ENCODE results near the gene SLC4A7.
A peak's percentile ranks its signal among the peaks of the same experiment; 100 is the strongest.

The SLC4A7 gene

DNA sequence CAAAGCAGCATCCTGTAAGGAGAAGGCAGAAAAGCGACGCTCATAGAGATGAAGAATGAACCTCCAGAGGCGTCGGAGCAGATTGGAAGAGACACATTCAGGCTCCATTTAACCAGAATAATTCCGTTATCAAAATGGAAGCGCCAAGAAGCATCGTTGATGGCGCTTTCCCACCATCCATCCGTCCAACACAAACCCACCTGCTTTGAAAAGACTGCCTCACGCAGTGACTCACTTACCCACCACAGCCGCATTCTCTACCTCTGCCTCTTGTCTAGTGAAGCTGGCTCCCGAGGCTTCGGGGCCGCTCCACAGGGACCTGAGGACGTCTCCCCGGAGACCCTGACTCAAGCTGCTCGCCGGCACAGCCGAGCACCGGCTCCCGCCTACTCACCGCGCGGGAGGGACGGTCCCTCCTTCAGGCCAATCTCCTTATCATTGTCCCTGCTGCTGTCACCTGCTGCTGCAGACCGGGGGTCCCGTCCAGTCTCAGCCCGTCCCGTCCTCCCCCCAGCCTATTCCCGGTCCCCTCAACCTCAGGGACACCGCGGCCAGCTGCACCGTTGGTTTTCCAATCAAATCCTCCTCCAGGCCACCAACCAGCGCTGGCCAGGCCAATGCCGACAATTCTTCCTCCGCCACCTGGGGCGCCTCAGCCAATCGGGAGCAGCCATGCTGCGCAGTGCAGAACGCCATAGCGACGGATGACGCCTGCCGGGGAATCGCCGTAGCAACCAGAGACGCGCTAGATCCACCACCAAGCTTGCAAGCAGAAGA is 115.2 kb downstream of the SLC4A7 start, which contains the start of gene NEK10:
Gene NEK10, minus strand, starts transcription at position 553 of the 777 bp plus-strand sequence. CDS start 16,501 bp downstream, outside the sequence.
- Histone ChIP-seq H3K79me1 (ENCODE audit: low read length) (no peaks in the 10 kb centered on the region), H3K4me1 (ENCODE audit: control insufficient read depth in 1 of 2, insufficient read depth in 2 of 2, low read length in 2 of 2) (peaks cover 0 to 2% of the 10 kb centered on the region in 2 experiments)
- DNase-seq: peak; percentile 94 to 95

GRCh38 chr3:27366062-27366591 is 118.1 kb downstream of the SLC4A7 start:
- no peak overlapping the region for H2BK12ac ChIP-seq (ENCODE audit: low read length)
- no peaks in the 10 kb centered on the region for H3K36me3 ChIP-seq (ENCODE audit: control insufficient read depth in 1 of 2, insufficient read depth in 2 of 2, low read length in 2 of 2)
- no peak overlapping the region for H3K4ac ChIP-seq (ENCODE audit: low read depth, low read length)
- no peak overlapping the region for H3K9ac ChIP-seq (ENCODE audit: low read length)
- whole genome bisulfite sequencing (ENCODE audit: extremely low coverage, insufficient coverage, insufficient read length): no CpG with 5 or more reads among the region's 1 CpG
- no peak for DNase-seq
- H3K79me1 ChIP-seq (ENCODE audit: low read length): no peaks in the 10 kb centered on the region
- H3K4me1 ChIP-seq (ENCODE audit: control insufficient read depth in 1 of 2, insufficient read depth in 2 of 2, low read length in 2 of 2): peaks cover 0 to 2% of the 10 kb centered on the region in 2 experiments
- H3K23ac ChIP-seq (ENCODE audit: low read length): no peak overlapping the region
- H2BK5ac ChIP-seq (ENCODE audit: low read depth, low read length, poor library complexity): no peak overlapping the region
- no peak overlapping the region for H4K91ac ChIP-seq (ENCODE audit: low read depth, low read length)
- H3K14ac ChIP-seq (ENCODE audit: low read length): no peak overlapping the region
- no peak overlapping the region for H3K4me3 ChIP-seq (ENCODE audit: low read depth, low read length)
- no peak overlapping the region for H2AFZ ChIP-seq (ENCODE audit: insufficient read depth, low read length, poor library complexity)
- no peak overlapping the region for H2AK5ac ChIP-seq (ENCODE audit: low read length)
- H3K18ac ChIP-seq (ENCODE audit: low read length): no peak overlapping the region
- H3K27me3 ChIP-seq (ENCODE audit: insufficient read depth, low read length): no peaks in the 10 kb centered on the region
- no peaks in the 10 kb centered on the region for H3K9me3 ChIP-seq (ENCODE audit: insufficient read depth, low read depth, low read length)
- H3K4me2 ChIP-seq (ENCODE audit: low read length): no peak overlapping the region
- H3K79me2 ChIP-seq (ENCODE audit: control insufficient read depth, insufficient read depth, low read length, poor library complexity): no peaks in the 10 kb centered on the region
- no peak overlapping the region for H4K8ac ChIP-seq (ENCODE audit: low read depth, low read length)
- no peak overlapping the region for H2BK120ac ChIP-seq (ENCODE audit: insufficient read depth, low read length, poor library complexity)
- H4K12ac ChIP-seq (ENCODE audit: low read depth, low read length): no peak overlapping the region
- no peak overlapping the region for H3K27ac ChIP-seq (ENCODE audit: low read depth, low read length)

More for the DNA sequence above, 115.2 kb downstream of the SLC4A7 start, which contains the start of gene NEK10:
- Histone ChIP-seq H4K12ac (ENCODE audit: low read depth, low read length) (no peak within 1 kb of the TSS), H3K23ac (ENCODE audit: low read length) (no peak within 1 kb of the TSS), H3K18ac (ENCODE audit: low read length) (no peak within 1 kb of the TSS), H3K79me2 (ENCODE audit: control insufficient read depth, insufficient read depth, low read length, poor library complexity) (no peaks in the 10 kb centered on the region), H2AK5ac (ENCODE audit: low read length) (no peak within 1 kb of the TSS), H3K4me3 (ENCODE audit: low read depth, low read length) (peak within 1 kb of the TSS; percentile 80), H3K36me3 (ENCODE audit: control insufficient read depth in 1 of 2, insufficient read depth in 2 of 2, low read length in 2 of 2) (no peaks in the 10 kb centered on the region), H3K27me3 (ENCODE audit: insufficient read depth, low read length) (no peaks in the 10 kb centered on the region), H3K9me3 (ENCODE audit: insufficient read depth, low read depth, low read length) (no peaks in the 10 kb centered on the region), H2AFZ (ENCODE audit: insufficient read depth, low read length, poor library complexity) (peak within 1 kb of the TSS; percentile 84), H4K91ac (ENCODE audit: low read depth, low read length) (no peak within 1 kb of the TSS), H2BK120ac (ENCODE audit: insufficient read depth, low read length, poor library complexity) (no peak within 1 kb of the TSS), H2BK5ac (ENCODE audit: low read depth, low read length, poor library complexity) (no peak within 1 kb of the TSS), H3K9ac (ENCODE audit: low read length) (no peak within 1 kb of the TSS), H3K14ac (ENCODE audit: low read length) (no peak within 1 kb of the TSS), H3K4me2 (ENCODE audit: low read length) (peak within 1 kb of the TSS; percentile 89), H2BK12ac (ENCODE audit: low read length) (no peak within 1 kb of the TSS), H3K27ac (ENCODE audit: low read depth, low read length) (no peak within 1 kb of the TSS), H4K8ac (ENCODE audit: low read depth, low read length) (no peak within 1 kb of the TSS), H3K4ac (ENCODE audit: low read depth, low read length) (no peak within 1 kb of the TSS)
- no CpG with 5 or more reads among the region's 48 CpGs for WGBS (ENCODE audit: extremely low coverage, insufficient coverage, insufficient read length)

DNA sequence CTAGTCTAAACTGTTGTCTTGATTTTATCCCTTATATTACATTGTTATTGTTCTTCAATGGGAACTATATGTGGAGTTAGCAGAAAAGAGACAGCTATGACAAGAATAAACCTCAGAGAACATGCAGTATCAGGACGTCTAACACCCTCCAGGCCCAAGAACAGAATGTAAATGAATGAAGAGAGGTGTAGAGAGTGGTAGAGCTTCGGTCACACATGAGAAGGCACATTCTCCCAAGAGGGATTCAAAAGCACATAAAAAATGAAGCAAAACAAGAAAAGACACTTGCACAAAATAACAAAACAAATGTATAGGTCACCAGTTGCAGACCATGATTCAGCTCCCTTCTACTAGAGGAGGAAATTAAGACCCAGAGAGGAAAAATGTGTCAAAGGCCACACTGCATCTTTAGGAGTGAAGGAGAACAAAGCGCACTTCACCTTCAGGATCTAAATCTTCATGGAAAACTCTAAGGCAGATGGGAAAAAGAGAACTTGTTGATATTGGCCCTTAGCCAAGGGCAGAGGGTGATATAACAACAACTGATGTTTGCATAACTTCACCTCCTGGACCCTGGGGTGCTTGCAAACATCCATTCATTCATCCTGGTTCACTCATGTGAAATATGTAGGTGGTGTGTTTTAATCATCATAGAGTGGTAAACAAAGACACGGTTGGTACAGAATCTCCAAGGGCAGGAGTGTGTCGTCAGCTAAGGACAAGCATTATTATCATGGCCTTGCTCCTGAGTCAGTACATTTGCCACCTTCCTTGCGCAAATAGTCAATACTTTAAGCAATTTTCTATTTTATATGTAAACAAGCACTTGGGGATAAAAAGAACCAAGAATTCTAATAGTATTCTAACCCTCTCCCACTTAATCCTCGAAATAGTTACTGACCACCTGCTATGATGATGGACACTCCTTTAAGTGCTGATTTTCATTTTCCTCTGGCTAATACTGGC is 123.8 kb downstream of the SLC4A7 start:
- H3K18ac ChIP-seq (ENCODE audit: low read length): no peak overlapping the region
- H2AFZ ChIP-seq (ENCODE audit: insufficient read depth, low read length, poor library complexity): no peak overlapping the region
- WGBS (ENCODE audit: extremely low coverage, insufficient coverage, insufficient read length): no CpG with 5 or more reads among the region's 7 CpGs
- no peak overlapping the region for H4K91ac ChIP-seq (ENCODE audit: low read depth, low read length)
- no peaks in the 10 kb centered on the region for H3K4me1 ChIP-seq (ENCODE audit: control insufficient read depth in 1 of 2, insufficient read depth in 2 of 2, low read length in 2 of 2)
- no peak overlapping the region for H3K9ac ChIP-seq (ENCODE audit: low read length)
- no peak overlapping the region for H3K4ac ChIP-seq (ENCODE audit: low read depth, low read length)
- H3K79me1 ChIP-seq (ENCODE audit: low read length): no peaks in the 10 kb centered on the region
- no peak overlapping the region for H3K23ac ChIP-seq (ENCODE audit: low read length)
- H2BK12ac ChIP-seq (ENCODE audit: low read length): no peak overlapping the region
- H4K12ac ChIP-seq (ENCODE audit: low read depth, low read length): no peak overlapping the region
- no peak overlapping the region for H3K4me3 ChIP-seq (ENCODE audit: low read depth, low read length)
- no peak overlapping the region for H2AK5ac ChIP-seq (ENCODE audit: low read length)
- no peak overlapping the region for H3K27ac ChIP-seq (ENCODE audit: low read depth, low read length)
- no peaks in the 10 kb centered on the region for H3K79me2 ChIP-seq (ENCODE audit: control insufficient read depth, insufficient read depth, low read length, poor library complexity)
- no peak overlapping the region for H2BK120ac ChIP-seq (ENCODE audit: insufficient read depth, low read length, poor library complexity)
- H3K27me3 ChIP-seq (ENCODE audit: insufficient read depth, low read length): no peaks in the 10 kb centered on the region
- H3K9me3 ChIP-seq (ENCODE audit: insufficient read depth, low read depth, low read length): no peaks in the 10 kb centered on the region
- H2BK5ac ChIP-seq (ENCODE audit: low read depth, low read length, poor library complexity): no peak overlapping the region
- no peak overlapping the region for H4K8ac ChIP-seq (ENCODE audit: low read depth, low read length)
- no peaks in the 10 kb centered on the region for H3K36me3 ChIP-seq (ENCODE audit: control insufficient read depth in 1 of 2, insufficient read depth in 2 of 2, low read length in 2 of 2)
- no peak overlapping the region for H3K14ac ChIP-seq (ENCODE audit: low read length)
- no peak for DNase-seq
- no peak overlapping the region for H3K4me2 ChIP-seq (ENCODE audit: low read length)

- WGBS (ENCODE audit: extremely low coverage, insufficient coverage, insufficient read length): no CpG with 5 or more reads among the region's 3 CpGs
- no peak overlapping the region for H2AFZ ChIP-seq (ENCODE audit: insufficient read depth, low read length, poor library complexity)
These were observed 125.8 kb downstream of the SLC4A7 start for GRCh38 chr3:27358372-27358771.

More at GRCh38 chr3:27358372-27358771, 125.8 kb downstream of the SLC4A7 start:
- DNase-seq: no peak
- no peak overlapping the region for H3K14ac ChIP-seq (ENCODE audit: low read length)
- no peaks in the 10 kb centered on the region for H3K9me3 ChIP-seq (ENCODE audit: insufficient read depth, low read depth, low read length)
- no peaks in the 10 kb centered on the region for H3K27me3 ChIP-seq (ENCODE audit: insufficient read depth, low read length)
- H3K79me2 ChIP-seq (ENCODE audit: control insufficient read depth, insufficient read depth, low read length, poor library complexity): no peaks in the 10 kb centered on the region
- no peak overlapping the region for H3K4me3 ChIP-seq (ENCODE audit: low read depth, low read length)
- no peak overlapping the region for H4K8ac ChIP-seq (ENCODE audit: low read depth, low read length)
- no peak overlapping the region for H4K12ac ChIP-seq (ENCODE audit: low read depth, low read length)
- H3K36me3 ChIP-seq (ENCODE audit: control insufficient read depth in 1 of 2, insufficient read depth in 2 of 2, low read length in 2 of 2): no peaks in the 10 kb centered on the region
- H3K27ac ChIP-seq (ENCODE audit: low read depth, low read length): no peak overlapping the region
- no peak overlapping the region for H2AK5ac ChIP-seq (ENCODE audit: low read length)
- H3K23ac ChIP-seq (ENCODE audit: low read length): no peak overlapping the region
- H3K4ac ChIP-seq (ENCODE audit: low read depth, low read length): no peak overlapping the region
- H3K79me1 ChIP-seq (ENCODE audit: low read length): no peaks in the 10 kb centered on the region
- H3K18ac ChIP-seq (ENCODE audit: low read length): no peak overlapping the region
- H3K4me2 ChIP-seq (ENCODE audit: low read length): no peak overlapping the region
- no peaks in the 10 kb centered on the region for H3K4me1 ChIP-seq (ENCODE audit: control insufficient read depth in 1 of 2, insufficient read depth in 2 of 2, low read length in 2 of 2)
- H3K9ac ChIP-seq (ENCODE audit: low read length): no peak overlapping the region
- no peak overlapping the region for H4K91ac ChIP-seq (ENCODE audit: low read depth, low read length)
- H2BK120ac ChIP-seq (ENCODE audit: insufficient read depth, low read length, poor library complexity): no peak overlapping the region
- no peak overlapping the region for H2BK5ac ChIP-seq (ENCODE audit: low read depth, low read length, poor library complexity)
- no peak overlapping the region for H2BK12ac ChIP-seq (ENCODE audit: low read length)

All from trophoblast cell (in vitro differentiated cells and primary cell).